ENCODE measurements around the gene UBE2L3. TPM values are rescaled to one million over a fixed set of nuclear protein-coding genes. Genes with fewer than 3 reads are reported as not detected.
"Not testable (repeated sequence)": the region's sequence is repeated elsewhere in the genome, so short reads cannot be mapped to it uniquely, and the experiment has no call there.

The UBE2L3 gene
- polyA plus RNA-seq, 2 of the 4 experiments (the other 2 are of a cell fraction): 54.9 to 55.6 TPM

DNA sequence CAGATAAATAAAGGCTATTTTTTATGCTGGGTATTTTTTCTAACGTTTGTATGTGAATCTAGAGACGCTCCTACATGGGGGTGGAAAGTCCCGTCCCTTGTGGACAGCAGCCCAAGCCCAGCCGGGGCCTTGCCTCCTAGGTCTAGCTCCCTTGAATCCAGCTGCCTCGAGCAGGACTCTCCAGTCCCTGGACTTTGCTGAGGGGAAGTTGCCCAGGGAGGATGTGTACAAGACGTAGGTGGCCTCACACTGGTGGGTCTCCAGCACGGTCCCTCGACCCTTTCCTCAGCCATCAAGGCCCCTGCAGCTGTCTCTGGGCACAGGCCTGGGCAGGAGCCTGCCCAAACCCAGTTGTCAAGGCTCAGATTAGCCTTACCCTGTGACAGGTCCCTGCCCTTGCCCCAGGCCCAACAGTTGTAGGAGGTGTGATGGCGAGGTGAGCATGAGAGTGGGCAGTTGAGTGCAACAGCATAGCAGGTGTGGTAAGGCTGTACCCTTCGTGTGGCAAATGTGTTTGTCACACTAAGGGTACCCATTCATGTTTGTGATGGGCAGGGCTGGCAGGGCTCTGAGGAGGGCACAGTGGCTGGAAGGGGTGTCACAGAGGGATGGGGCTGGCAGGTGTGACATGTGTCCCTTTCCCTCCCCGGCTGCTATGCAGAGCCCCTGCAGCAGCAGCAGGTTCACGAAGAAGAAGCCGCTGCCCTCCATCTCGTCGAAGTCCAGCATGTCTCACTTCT, 68.4 kb downstream of the UBE2L3 start (continued):
- no peak for TF ChIP-seq JUNB (IDR thresholded peaks at IDR 0.05)
- no peak for TF ChIP-seq JUN (IDR thresholded peaks at IDR 0.05)
- no peak for TF ChIP-seq HDAC2 (IDR thresholded peaks at IDR 0.05)
- no peak for TF ChIP-seq MYC (IDR thresholded peaks at IDR 0.05; ENCODE audit: borderline replicate concordance, low read length)
- TF ChIP-seq RAD21 (conservative IDR thresholded peaks at IDR 0.05 in 1 of 2, IDR thresholded peaks at IDR 0.05 in 1 of 2): no peak

- ChIA-PET CTCF (interaction anchor here (0.8 to 4.5 kb wide), 3 partner anchors 11 to 16 kb away, joined by 3 to 21 read pairs (median 11); no protein-coding TSS in a partner anchor), POLR2A (no interaction called here)
- TF ChIP-seq, protein P1, sequence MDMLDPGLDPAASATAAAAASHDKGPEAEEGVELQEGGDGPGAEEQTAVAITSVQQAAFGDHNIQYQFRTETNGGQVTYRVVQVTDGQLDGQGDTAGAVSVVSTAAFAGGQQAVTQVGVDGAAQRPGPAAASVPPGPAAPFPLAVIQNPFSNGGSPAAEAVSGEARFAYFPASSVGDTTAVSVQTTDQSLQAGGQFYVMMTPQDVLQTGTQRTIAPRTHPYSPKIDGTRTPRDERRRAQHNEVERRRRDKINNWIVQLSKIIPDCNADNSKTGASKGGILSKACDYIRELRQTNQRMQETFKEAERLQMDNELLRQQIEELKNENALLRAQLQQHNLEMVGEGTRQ (IDR thresholded peaks at IDR 0.05): no peak
- no peak for TF ChIP-seq ELK1 (IDR thresholded peaks at IDR 0.05; ENCODE audit: low read depth, low read length)
- no peak for TF ChIP-seq HDAC2 (IDR thresholded peaks at IDR 0.05)
- no peak for TF ChIP-seq ZSCAN20 (CRISPR knock-in tag; IDR thresholded peaks at IDR 0.05)
- no peak for TF ChIP-seq EHF (CRISPR knock-in tag; IDR thresholded peaks at IDR 0.05)
- TF ChIP-seq JUN (IDR thresholded peaks at IDR 0.05): no peak
- TF ChIP-seq RAD21 (conservative IDR thresholded peaks at IDR 0.05 in 1 of 2, IDR thresholded peaks at IDR 0.05 in 1 of 2): no peak
- TF ChIP-seq GATA3 (IDR thresholded peaks at IDR 0.05; ENCODE audit: borderline replicate concordance): no peak
- no peak for TF ChIP-seq RFX5 (IDR thresholded peaks at IDR 0.05)
- TF ChIP-seq FOXS1 (CRISPR knock-in tag; IDR thresholded peaks at IDR 0.05): no peak
- TF ChIP-seq TP53 (CRISPR knock-in tag; IDR thresholded peaks at IDR 0.05): no peak
- no peak for TF ChIP-seq MAFK (IDR thresholded peaks at IDR 0.05; ENCODE audit: partially characterized antibody)
- TF ChIP-seq EHMT2 (IDR thresholded peaks at IDR 0.05; ENCODE audit: low read depth): no peak
- TF ChIP-seq KDM5A (IDR thresholded peaks at IDR 0.05): no peak
- no peak for TF ChIP-seq KDM1A (IDR thresholded peaks at IDR 0.05; ENCODE audit: low read depth)
- TF ChIP-seq HOXB5 (CRISPR knock-in tag; IDR thresholded peaks at IDR 0.05): no peak
- TF ChIP-seq, protein P2, sequence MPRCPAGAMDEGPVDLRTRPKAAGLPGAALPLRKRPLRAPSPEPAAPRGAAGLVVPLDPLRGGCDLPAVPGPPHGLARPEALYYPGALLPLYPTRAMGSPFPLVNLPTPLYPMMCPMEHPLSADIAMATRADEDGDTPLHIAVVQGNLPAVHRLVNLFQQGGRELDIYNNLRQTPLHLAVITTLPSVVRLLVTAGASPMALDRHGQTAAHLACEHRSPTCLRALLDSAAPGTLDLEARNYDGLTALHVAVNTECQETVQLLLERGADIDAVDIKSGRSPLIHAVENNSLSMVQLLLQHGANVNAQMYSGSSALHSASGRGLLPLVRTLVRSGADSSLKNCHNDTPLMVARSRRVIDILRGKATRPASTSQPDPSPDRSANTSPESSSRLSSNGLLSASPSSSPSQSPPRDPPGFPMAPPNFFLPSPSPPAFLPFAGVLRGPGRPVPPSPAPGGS (IDR thresholded peaks at IDR 0.05): no peak
- no peak for TF ChIP-seq TFCP2L1 (CRISPR knock-in tag; IDR thresholded peaks at IDR 0.05)
- no peak for TF ChIP-seq ZNF302 (CRISPR knock-in tag; IDR thresholded peaks at IDR 0.05)
- no peak for TF ChIP-seq CBX8 (IDR thresholded peaks at IDR 0.05)
- 77% methylated on average over 10 of the region's 17 CpGs for WGBS (ENCODE audit: missing lambda C conversion rate)
- ATAC-seq: no peak
- no peak overlapping the region for H3K27ac ChIP-seq
- DNase-seq (ENCODE audit: low read depth in 1 of 2, low spot score in 1 of 2): no peak
- H3K4me2 ChIP-seq: no peak overlapping the region
- H3K4me1 ChIP-seq: 0 out of 3 replicates have a peak, but pooled peaks cover 4% of the 10 kb centered on the region
- no peaks in the 10 kb centered on the region for H3K9me3 ChIP-seq
- no peak for FAIRE-seq
- no peak overlapping the region for H3K4me3 ChIP-seq
Observed at GRCh38 chr22:21636629-21637218, 69.2 kb downstream of the UBE2L3 start.

- H3K9me3 ChIP-seq; H3K27ac ChIP-seq; ATAC-seq; H3K4me1 ChIP-seq; POLR2A ChIA-PET; DNase-seq (ENCODE audit: low read depth in 1 of 2, low spot score in 1 of 2); H3K4me2 ChIP-seq; FAIRE-seq; H3K4me3 ChIP-seq: not testable (repeated sequence)
- WGBS (ENCODE audit: missing lambda C conversion rate): 73% methylated on average over 2 of the region's 2 CpGs
- CTCF ChIA-PET: interaction anchor here (4.5 kb wide), 1 partner anchor 10 kb away, joined by 21 read pairs; no protein-coding TSS in a partner anchor
Observed at GRCh38 chr22:21637450-21637849, 69.9 kb downstream of the UBE2L3 start.

Data from A549 (cell line).